Limb (tissue), 2 donors: ENCODE data around the gene MTCH1.

Experiments used
- DNase-seq, 2 donors: peaks; one replicate each; pipeline ENCODE4 v3.0.0-alpha.2; 2016; ENCODE audit errors: extremely low spot score in 2 of 2

The MTCH1 gene

DNA sequence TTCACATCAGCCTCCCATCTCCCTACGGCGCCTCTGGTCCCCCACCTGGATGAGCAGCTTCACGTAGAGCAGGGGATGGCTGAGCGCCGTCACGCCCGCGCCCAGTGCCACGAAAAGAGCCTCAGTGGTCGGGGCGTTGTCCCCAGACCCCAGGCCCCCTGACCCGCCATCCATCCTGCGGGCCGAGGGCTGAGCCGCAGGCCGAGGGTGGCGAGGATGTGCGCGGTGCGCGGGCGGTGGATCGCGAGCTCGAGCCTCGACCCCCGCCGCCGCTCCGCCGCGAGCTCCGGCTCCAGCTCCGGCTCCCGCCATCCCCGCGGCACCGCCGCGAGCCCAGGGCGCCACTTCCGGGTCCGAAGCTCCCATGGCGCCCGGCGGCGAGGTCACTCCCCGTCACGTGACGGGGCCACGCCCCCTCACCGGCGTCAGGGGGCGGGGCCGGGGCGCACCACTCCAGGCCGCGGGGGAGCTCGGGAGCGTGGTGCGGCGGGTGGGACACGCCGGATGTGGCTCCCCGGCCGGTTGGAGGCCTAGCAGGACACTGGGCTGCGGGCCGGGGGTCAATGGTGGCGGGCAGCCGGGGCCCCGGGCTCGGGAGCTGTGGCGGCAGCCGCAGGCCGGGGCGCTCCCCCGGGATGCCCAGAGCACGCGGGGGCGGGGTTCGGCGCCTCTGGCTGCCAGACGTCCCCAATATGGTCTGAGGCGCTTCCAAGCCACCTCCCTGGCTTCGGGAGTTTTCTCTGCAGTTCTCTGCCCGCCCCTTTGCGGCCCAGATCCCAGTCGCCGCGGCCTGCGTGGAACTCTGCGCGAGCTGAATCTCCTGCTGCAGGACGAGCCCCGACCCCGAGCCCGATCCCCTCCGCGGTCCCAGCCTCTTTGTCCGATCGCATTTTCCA lies at the start of gene MTCH1:
TSS of gene MTCH1 (minus strand) at position 389 of the 896 bp plus-strand sequence. CDS start at position 366, 23 bp downstream.
- peak; percentile 92 to 96 for DNase-seq

- DNase-seq: no peak
Observed at GRCh38 chr6:37033819-37034795, 48.1 kb upstream of the MTCH1 start.

DNA sequence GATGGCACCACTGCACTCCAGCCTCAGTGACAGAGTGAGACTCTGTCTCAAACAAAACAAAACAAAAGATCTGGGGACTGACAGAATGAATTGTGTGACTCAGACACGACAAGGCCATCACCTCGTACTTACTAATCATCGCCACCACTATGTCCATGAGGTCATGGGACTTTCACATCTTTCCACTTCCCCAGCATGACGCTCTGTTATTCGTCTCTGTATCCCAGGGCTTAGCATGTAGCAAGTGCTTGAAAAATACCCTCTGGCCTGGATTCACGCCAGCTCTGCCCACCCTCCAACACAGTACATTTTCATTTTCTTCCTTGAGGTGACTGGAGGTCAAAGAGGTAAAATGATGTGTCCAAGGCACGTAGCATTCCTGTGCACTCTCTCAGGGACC lies 47.3 kb upstream of the MTCH1 start:
- no peak for DNase-seq

GRCh38 chr6:37032239-37032638 lies 46.2 kb upstream of the MTCH1 start:
- DNase-seq: no peak

GRCh38 chr6:37030599-37030998 lies 44.6 kb upstream of the MTCH1 start:
- no peak for DNase-seq

DNA sequence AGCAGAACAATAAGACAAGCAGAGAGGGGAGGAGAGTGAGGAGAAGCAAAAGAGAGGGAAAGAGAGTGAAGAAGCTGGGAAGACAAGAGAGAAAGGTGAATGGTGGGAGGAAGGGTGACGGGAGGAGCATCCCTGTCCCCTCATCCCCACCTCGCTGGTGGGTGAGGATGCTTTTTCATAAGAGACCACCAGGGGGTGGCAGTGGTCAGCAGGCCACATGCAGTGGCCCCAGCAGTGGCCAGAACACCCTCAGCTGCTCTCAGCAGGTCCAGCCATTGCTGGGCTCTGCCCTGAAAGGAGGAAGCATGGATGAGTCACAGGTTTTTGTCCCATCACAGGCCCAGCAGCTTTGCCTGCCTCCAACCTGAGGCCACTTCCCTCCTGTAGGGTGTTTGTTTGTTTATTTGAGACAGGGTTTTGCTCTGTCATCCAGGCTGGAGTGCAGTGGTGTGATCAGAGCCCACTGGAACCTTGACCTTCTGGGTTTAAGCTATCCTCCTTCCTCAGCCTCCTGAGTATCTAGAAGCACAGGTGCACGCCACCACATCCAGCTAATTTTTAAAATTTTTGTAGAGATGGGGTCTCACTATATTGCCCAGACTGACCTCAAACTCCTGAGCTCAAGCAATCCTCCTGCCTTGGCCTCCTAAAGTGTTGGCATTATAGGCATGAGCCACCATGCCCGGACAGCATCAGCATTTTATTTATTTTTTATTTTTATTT lies 43.4 kb upstream of the MTCH1 start:
- peak in 1 of 2 donors; percentile 62 for DNase-seq

DNA sequence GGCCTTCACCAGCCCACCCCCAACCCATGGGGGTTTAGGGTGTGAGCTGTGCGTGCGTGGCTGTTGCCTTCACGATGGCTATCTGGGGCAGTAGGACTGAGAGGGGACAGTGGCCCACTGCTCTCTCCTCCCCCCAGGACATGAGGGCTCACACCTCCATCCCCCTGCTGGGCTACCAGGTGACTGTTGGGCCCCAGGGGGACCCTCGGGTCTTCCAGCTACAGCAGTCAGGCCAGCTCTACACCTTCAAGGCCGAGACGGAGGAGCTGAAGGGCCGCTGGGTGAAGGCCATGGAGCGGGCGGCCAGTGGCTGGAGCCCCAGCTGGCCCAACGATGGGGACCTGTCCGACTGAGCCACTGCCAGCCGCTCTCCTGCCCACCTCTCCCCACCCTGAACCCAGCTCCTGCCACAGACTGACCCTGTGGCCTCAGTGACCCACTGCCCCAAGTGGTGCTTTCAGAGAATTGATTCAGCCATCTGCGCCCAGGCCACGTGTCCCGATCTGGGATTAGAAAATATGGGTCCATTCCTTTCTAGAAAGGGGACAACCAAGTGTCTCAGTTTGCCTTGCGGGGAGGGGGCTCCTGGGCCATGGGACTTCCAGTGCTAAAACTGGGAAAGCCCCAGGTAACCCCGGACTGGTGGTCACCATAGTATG lies 41.9 kb upstream of the MTCH1 start:
- no peak for DNase-seq

DNA sequence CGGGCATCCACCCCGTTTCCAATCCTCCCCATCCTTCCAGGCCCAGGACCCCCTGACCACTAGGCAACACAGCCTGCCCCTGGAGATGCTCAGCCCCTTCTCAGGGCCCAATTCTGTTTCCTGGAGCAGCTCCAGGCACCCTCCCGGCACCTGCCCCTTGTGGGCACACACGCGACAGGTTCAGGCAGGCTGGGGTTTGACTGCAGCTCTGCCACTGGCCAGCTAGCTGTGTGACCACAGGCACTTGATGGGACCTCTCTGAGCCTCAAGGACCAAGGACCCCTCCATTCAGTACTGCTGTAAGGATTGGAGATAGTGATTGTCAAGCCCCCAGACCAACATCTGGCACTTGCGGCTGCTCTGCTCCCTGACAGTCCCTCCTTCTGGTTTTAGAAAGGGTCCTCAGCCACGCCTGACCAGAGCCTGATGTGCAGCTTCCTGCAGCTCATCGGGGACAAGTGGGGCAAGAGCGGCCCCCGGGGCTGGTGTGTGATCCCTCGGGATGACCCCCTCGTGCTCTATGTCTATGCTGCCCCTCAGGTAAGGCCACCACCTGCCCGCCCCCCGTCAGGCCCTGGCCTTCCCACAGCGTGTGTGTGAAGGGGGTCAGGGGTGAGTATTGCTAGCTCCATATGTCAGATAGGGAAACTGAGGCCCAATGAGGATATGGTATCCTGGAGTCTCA lies 41.2 kb upstream of the MTCH1 start:
- no peak for DNase-seq

- no peak for DNase-seq
Observed at GRCh38 chr6:37025621-37026466, 39.8 kb upstream of the MTCH1 start.

- no peak for DNase-seq
Observed at GRCh38 chr6:37024656-37025337, 38.8 kb upstream of the MTCH1 start.

- DNase-seq: no peak
Observed at GRCh38 chr6:37022135-37022863, 36.3 kb upstream of the MTCH1 start.

GRCh38 chr6:37021356-37022129 lies 35.5 kb upstream of the MTCH1 start:
- DNase-seq: peak; percentile 23 to 59

GRCh38 chr6:37020812-37021211 lies 34.8 kb upstream of the MTCH1 start:
- no peak for DNase-seq

DNA sequence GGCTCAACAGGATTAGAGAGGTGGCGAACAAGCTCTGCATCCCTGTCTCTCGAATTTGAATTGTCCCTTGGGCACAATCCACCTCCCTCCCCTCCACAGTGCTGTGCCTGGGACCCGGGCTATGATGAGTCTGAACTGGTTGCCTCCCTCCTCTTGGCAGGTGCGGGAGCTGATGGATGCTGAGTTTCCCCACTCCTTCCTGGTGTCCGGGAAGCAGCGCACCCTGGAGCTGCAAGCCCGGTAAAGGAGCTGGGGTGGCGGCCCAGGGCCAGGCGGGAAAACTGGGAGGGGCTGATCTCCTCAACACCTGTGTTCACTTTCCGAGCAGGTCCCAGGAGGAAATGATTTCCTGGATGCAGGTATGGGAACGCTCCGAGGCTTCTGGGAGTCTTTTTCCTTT lies 34.4 kb upstream of the MTCH1 start:
- DNase-seq: no peak

DNA sequence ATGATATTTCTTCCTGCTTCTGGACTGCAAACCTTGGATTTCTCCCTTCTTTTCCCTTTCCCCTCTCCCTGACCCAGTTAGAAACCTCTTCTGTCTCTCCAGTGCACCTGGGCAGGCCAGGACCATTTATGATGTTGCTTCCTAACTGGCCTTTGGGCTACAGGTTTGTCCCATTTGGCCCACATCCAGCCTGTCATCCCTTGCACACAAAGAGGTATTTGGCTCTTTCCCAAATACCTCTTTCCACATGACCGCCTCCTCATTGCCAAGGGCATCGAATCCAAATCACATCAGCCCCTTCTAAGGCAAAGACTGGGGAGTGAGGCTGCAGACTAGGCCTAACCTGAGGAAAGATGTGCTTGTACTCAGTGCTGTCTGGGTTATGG lies 33.1 kb upstream of the MTCH1 start:
- no peak for DNase-seq

DNA sequence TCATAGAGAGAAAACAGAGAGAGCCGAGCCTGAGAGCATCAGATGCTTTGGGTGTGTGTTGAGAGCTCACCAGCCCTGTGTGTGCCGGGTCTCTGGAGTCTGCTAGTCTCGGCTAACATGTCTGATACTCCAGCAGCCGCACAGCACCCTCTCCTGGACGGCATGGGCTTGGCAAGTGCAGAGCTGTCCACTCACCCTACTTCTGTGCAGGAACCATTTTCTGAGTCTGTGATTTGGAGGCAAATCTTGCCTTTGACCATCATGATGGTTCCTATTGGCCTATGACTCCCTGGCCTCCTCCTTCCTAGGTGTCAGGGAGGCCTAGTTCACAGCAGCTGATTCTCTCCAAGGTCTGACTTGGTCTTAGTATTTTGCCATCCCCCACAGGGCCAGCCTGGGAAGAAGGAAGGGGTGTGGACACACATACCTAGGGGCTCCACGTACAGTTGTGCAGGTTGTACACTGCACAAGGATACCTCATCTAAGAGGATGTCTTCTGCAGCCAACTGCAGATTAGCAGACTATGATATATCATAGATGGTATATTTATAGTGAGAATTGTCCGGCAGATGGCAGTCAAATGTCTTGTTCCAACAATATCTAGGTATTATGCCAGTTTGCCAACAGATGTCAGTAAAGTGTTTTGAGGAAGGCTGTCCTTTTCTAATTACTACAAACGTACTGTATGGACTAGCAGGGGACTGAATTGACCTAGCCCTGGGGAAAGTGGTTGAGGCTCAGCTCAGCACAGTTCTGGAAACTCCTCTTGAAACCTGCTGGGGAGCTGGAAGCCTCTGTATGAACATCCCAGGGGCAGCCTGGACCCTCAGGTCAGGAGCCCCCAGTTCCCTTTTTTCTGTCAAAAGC lies 32.4 kb upstream of the MTCH1 start:
- peak; percentile 88 to 91 for DNase-seq
